ENCODE results near the gene CFAP99.

DNA sequence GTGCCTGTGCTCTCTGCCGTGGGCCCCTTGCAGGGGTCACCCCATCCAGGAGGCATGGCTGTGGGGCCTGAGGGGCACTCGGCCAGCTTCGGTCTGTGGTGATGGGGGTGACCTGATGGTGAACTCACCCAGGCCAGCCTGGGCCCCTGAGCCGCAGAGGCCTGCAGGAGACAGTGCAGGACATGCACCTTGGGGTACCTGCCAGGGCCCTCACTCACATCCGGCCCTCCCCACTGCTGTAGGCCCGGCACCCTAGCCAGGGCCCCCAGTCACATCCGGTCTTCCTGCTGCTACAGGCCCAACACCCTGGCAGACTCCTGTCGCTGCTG lies 7.3 kb downstream of the CFAP99 start:
- no peak for TF ChIP-seq TARDBP (IDR thresholded peaks at IDR 0.05)
- no peak for TF ChIP-seq FOXA1 (IDR thresholded peaks at IDR 0.05)
- TF ChIP-seq FOXK2 (IDR thresholded peaks at IDR 0.05), result no peak
- TF ChIP-seq NFRKB (IDR thresholded peaks at IDR 0.05), result no peak
- no peak for TF ChIP-seq SP1 (IDR thresholded peaks at IDR 0.05)
- no peak for TF ChIP-seq SUZ12 (IDR thresholded peaks at IDR 0.05)
- no peak for TF ChIP-seq ELF4 (IDR thresholded peaks at IDR 0.05)

Data from HEK293T (cell line).